Endothelial cell of umbilical vein (primary cell): Measurements from ENCODE around the gene CDH22. TPM values are rescaled to one million over a fixed set of nuclear protein-coding genes. Genes with fewer than 3 reads are reported as not detected.

Source experiments
- BruUV-seq: library from RNA; stranded (reverse); fragments of 400-500 nt; replicated peaks from 2 replicates; lab custom pipeline; 2021; lab: Mats Ljungman, UMichigan
- CTCF ChIA-PET: fragments of 300-600, 350-600 bp; sonication (Branson Sonifier 250); formaldehyde crosslinking; loops from one replicate; lab custom pipeline; 2021; ENCODE audit warnings: antibody characterized with exemption, inconsistent platforms; lab: Charles Lee
- POLR2A ChIA-PET: fragments of 300-600, 350-600 bp; sonication (Branson Sonifier 250); formaldehyde crosslinking; loops from one replicate; lab custom pipeline; 2021; ENCODE audit warnings: antibody characterized with exemption, inconsistent platforms; lab: Charles Lee
- DNase-seq: peaks from one replicate; pipeline ENCODE4 v3.0.0-alpha.2; 2011; ENCODE audit warnings: low read depth, low spot score
- FAIRE-seq: peaks from 2 replicates; lab custom pipeline; 2011; peaks lifted over from hg19 to GRCh38; lab: Jason Lieb, UNC
- H2AFZ ChIP-seq: 2 replicates; pipeline ENCODE4 v1.6.0; 2012; ENCODE audit warnings: low read depth, low read length, control low read depth, inconsistent platforms
- H3K27ac ChIP-seq: 2 replicates; pipeline ENCODE4 v1.5.1; 2011; ENCODE audit warnings: low read depth, mild to moderate bottlenecking, control low read depth, low read length, moderate library complexity; ENCODE audit not compliant: insufficient read depth
- H3K27me3 ChIP-seq, 2 experiments: 2 replicates each; pipeline versions ENCODE4 v1.6.0 to v1.6.1; 2011; ENCODE audit warnings: low read length in 2 of 2, mixed read lengths in 1 of 2; ENCODE audit not compliant: control insufficient read depth in 2 of 2, insufficient read depth in 2 of 2
- H3K36me3 ChIP-seq, 2 experiments: 2 replicates in 1 of 2; 3 replicates in 1 of 2; pipeline ENCODE4 v1.5.1; 2011; ENCODE audit warnings: low read length in 2 of 2, mild to moderate bottlenecking in 1 of 2, moderate library complexity in 1 of 2; ENCODE audit not compliant: control insufficient read depth in 2 of 2, insufficient read depth in 2 of 2; ENCODE audit errors: extremely low read depth in 1 of 2
- H3K4me1 ChIP-seq: 3 replicates; pipeline ENCODE4 v1.5.1; 2011; ENCODE audit warnings: mild to moderate bottlenecking, low read length; ENCODE audit not compliant: control insufficient read depth, insufficient read depth; ENCODE audit errors: extremely low read depth
- H3K4me2 ChIP-seq: 2 replicates; pipeline ENCODE4 v1.6.1; 2011; ENCODE audit warnings: low read length, control low read depth, mixed read lengths; ENCODE audit not compliant: insufficient read depth
- H3K4me3 ChIP-seq, 3 experiments: fragments of 200-600 bp in 1 of 3; sonication (generic), shearing (Covaris generic) in 1 of 3; replicated peaks in 1 of 3; 2 replicates each; pipeline ENCODE4 v1.5.1; 2011 to 2016; ENCODE audit warnings: control low read depth in 3 of 3, low read length in 3 of 3, mild to moderate bottlenecking in 2 of 3, inconsistent platforms in 1 of 3, low read depth in 1 of 3, moderate library complexity in 1 of 3; ENCODE audit not compliant: insufficient read depth in 1 of 3
- H3K79me2 ChIP-seq: 2 replicates; pipeline ENCODE4 v1.6.0; 2012; ENCODE audit warnings: low read length, inconsistent platforms; ENCODE audit not compliant: control insufficient read depth, insufficient read depth
- H3K9ac ChIP-seq: replicated peaks from 2 replicates; pipeline ENCODE3; 2011; ENCODE audit warnings: low read length, control low read depth; ENCODE audit not compliant: insufficient read depth; ENCODE audit errors: extremely low read depth
- H3K9me1 ChIP-seq: replicated peaks from 3 replicates; pipeline ENCODE4 v1.6.0; 2011; ENCODE audit warnings: mild to moderate bottlenecking, low read length; ENCODE audit not compliant: control insufficient read depth, insufficient read depth; ENCODE audit errors: extremely low read depth
- H3K9me3 ChIP-seq: replicated peaks from 2 replicates; pipeline ENCODE4 v1.5.1; 2012; ENCODE audit warnings: low read length, inconsistent platforms; ENCODE audit not compliant: control insufficient read depth, insufficient read depth
- H4K20me1 ChIP-seq: replicated peaks from 2 replicates; pipeline ENCODE3; 2011; ENCODE audit warnings: mild to moderate bottlenecking, low read length; ENCODE audit not compliant: control insufficient read depth, insufficient read depth; ENCODE audit errors: extremely low read depth
- EZH2 ChIP-seq: IDR thresholded peaks from 2 replicates; pipeline ENCODE4 v1.6.1; 2012; ENCODE audit warnings: borderline replicate concordance, low read depth, mild to moderate bottlenecking, moderate library complexity, low read length, inconsistent platforms; ENCODE audit not compliant: severe bottlenecking
- FOS ChIP-seq: IDR thresholded peaks from 2 replicates; pipeline ENCODE4 v1.6.1; 2011; ENCODE audit warnings: mild to moderate bottlenecking, low read length, moderate library complexity, borderline replicate concordance; ENCODE audit not compliant: insufficient read depth
- GATA2 ChIP-seq: IDR thresholded peaks from 2 replicates; pipeline ENCODE4 v1.7.0; 2011; ENCODE audit warnings: low read depth, mild to moderate bottlenecking, moderate library complexity, mixed read lengths, low read length; ENCODE audit not compliant: insufficient read length, insufficient read depth
- JUN ChIP-seq: IDR thresholded peaks from 2 replicates; pipeline ENCODE4 v1.6.1; 2011; ENCODE audit warnings: borderline replicate concordance, low read depth; ENCODE audit not compliant: insufficient read length, insufficient read depth
- MYC ChIP-seq: IDR thresholded peaks from one replicate; pipeline ENCODE4 v1.6.1; 2011; ENCODE audit warnings: mild to moderate bottlenecking, low read depth, low read length
- POLR2A ChIP-seq: IDR thresholded peaks from 2 replicates; pipeline ENCODE4 v1.6.1; 2012; ENCODE audit warnings: low read depth, mild to moderate bottlenecking, control low read depth, low read length
- POLR2AphosphoS5 ChIP-seq: IDR thresholded peaks from 2 replicates; pipeline ENCODE4 v1.6.1; 2012; ENCODE audit warnings: low read depth, mild to moderate bottlenecking, control low read depth, low read length, moderate library complexity; ENCODE audit not compliant: insufficient read depth
- dilution Hi-C: fragments of 300-500 bp; cut with MboI; formaldehyde crosslinking; loops from one replicate; pipeline ENCODE4 v1.15.0; 2019; ENCODE audit warnings: low sequenced_read_pairs; ENCODE audit not compliant: extremely low pct_ligation_motif_present
- intact Hi-C: fragments of 100-400 bp; cut with micrococcal nuclease; formaldehyde crosslinking; loops from one replicate; pipeline ENCODE4 v1.10.0; 2022
- polyA plus RNA-seq, 4 experiments: library from polyadenylated mRNA; depleted of rRNA in 3 of 4; stranded (reverse) in 3 of 4; unstranded in 1 of 4; fragments of >200 nt; gene quantifications; 2 replicates each; pipeline versions ENCODE4 v1.2.1 to v1.2.3, GENCODE V29; 2011 to 2012; ENCODE audit warnings: missing spikeins in 1 of 4
- total RNA-seq: library from RNA; stranded (reverse); gene quantifications from 2 replicates; pipeline ENCODE4 v1.2.3, GENCODE V29; 2021
- TF ChIP-seq, protein P1 (sequence below): IDR thresholded peaks from 2 replicates; pipeline ENCODE4 v1.6.1; 2011; ENCODE audit not compliant: insufficient read depth, insufficient read length
- TF ChIP-seq, protein P2 (sequence below), 2 donors: IDR thresholded peaks; 1 replicate in 1 of 2; 2 replicates in 1 of 2; pipeline ENCODE4 v1.5.1; 2011; ENCODE audit warnings: low read length in 2 of 2, mild to moderate bottlenecking in 2 of 2, moderate library complexity in 2 of 2, control low read depth in 1 of 2, inconsistent platforms in 1 of 2, low read depth in 1 of 2; ENCODE audit not compliant: insufficient read depth in 1 of 2; ENCODE audit errors: extremely low read depth in 1 of 2

The CDH22 gene
- total and polyA plus RNA-seq, 2 donors (not counting 3 experiments of a cell fraction or from before 2014, with no cell fraction given): not detected

DNA sequence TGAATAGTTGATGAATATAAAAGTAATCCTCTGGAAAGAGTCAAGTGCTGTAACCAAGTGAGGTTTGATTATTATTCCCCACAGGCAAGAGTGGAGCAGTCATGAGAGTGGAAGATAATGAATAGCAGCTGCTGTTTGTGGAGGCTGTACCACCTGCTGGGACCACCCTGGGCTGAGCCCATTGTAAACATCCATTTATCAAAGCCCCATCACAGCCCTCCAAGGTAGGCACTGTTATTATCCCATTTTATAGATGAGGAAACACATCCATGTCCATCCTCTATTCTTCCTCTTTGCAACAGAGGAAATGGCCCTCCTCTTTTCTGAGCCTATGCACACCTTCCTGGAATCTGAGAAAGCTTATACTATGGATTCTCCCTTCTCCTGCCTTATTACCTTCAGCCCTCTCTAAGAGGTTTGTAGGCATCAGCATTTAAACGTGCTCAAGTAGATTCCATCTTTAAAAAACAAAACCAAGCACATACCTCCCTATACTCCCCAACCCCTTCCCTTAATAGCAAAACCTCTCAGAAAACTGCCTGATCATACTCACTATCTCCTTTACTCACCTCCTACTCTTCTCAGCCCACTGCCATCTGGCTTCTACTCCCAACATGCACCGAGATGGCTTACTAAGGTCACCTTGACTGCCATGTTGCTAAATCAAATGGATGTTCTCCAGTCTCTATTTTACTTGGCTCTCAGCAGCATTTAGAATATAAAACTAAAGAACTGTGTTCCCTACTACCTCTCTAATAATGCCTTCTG, 37.1 kb downstream of the CDH22 start:
- H3K9me1 ChIP-seq: no peaks in the 10 kb centered on the region
- H3K27me3 ChIP-seq: no peaks in the 10 kb centered on the region
- no peaks in the 10 kb centered on the region for H4K20me1 ChIP-seq
- H3K27ac ChIP-seq: no peak overlapping the region
- no peak for DNase-seq
- dilution Hi-C loops: no loop called here
- TF ChIP-seq POLR2AphosphoS5 (no peak), GATA2 (no peak), FOS (no peak), JUN (no peak)
- TF ChIP-seq, protein P1, sequence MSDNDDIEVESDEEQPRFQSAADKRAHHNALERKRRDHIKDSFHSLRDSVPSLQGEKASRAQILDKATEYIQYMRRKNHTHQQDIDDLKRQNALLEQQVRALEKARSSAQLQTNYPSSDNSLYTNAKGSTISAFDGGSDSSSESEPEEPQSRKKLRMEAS: no peak
- no TSS peak for BruUV-seq
- H2AFZ ChIP-seq: no peak overlapping the region
- H3K9ac ChIP-seq: no peak overlapping the region
- CTCF ChIA-PET: no interaction called here
- no peak overlapping the region for H3K4me3 ChIP-seq
- no peaks in the 10 kb centered on the region for H3K79me2 ChIP-seq
- no peak for FAIRE-seq
- POLR2A ChIA-PET: no interaction called here
- intact Hi-C loops: no loop called here
- H3K9me3 ChIP-seq: no peaks in the 10 kb centered on the region
- H3K4me1 ChIP-seq: no peaks in the 10 kb centered on the region
- H3K4me2 ChIP-seq: no peak overlapping the region
- no peaks in the 10 kb centered on the region for H3K36me3 ChIP-seq

DNA sequence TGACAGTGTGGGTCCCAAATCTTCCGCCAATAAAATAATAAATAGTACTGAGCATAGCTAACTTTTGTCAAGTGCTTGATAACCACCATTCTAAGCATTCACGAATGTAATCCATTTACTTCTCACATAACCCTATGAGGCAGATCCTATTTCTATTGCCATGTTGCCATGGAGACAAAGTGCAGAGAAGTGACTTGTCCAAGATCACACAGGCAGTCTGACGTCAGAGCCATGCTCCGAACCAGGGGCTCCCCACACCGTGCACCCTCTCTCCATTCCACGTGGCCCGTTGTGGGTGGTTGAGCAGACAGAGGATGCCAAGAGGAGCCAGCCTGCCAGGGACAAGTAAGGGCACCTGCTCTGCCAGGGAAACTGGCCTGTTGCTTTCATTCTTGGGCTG, 38.9 kb downstream of the CDH22 start:
- intact Hi-C loops: no loop called here
- Histone ChIP-seq H3K9ac (no peak overlapping the region), H3K4me3 (no peak overlapping the region), H2AFZ (no peak overlapping the region), H3K9me3 (no peaks in the 10 kb centered on the region), H3K4me2 (no peak overlapping the region), H3K9me1 (no peaks in the 10 kb centered on the region), H3K36me3 (no peaks in the 10 kb centered on the region), H3K27me3 (no peaks in the 10 kb centered on the region), H4K20me1 (no peaks in the 10 kb centered on the region), H3K27ac (no peak overlapping the region), H3K4me1 (no peaks in the 10 kb centered on the region), H3K79me2 (no peaks in the 10 kb centered on the region)
- no peak for TF ChIP-seq POLR2AphosphoS5
- TF ChIP-seq, protein P2, sequence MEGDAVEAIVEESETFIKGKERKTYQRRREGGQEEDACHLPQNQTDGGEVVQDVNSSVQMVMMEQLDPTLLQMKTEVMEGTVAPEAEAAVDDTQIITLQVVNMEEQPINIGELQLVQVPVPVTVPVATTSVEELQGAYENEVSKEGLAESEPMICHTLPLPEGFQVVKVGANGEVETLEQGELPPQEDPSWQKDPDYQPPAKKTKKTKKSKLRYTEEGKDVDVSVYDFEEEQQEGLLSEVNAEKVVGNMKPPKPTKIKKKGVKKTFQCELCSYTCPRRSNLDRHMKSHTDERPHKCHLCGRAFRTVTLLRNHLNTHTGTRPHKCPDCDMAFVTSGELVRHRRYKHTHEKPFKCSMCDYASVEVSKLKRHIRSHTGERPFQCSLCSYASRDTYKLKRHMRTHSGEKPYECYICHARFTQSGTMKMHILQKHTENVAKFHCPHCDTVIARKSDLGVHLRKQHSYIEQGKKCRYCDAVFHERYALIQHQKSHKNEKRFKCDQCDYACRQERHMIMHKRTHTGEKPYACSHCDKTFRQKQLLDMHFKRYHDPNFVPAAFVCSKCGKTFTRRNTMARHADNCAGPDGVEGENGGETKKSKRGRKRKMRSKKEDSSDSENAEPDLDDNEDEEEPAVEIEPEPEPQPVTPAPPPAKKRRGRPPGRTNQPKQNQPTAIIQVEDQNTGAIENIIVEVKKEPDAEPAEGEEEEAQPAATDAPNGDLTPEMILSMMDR (IDR thresholded peaks at IDR 0.05; ENCODE audit: extremely low read depth in 1 of 2, insufficient read depth in 1 of 2, low read depth in 1 of 2, low read length in 2 of 2): no peak
- no peak for TF ChIP-seq GATA2
- TF ChIP-seq EZH2: no peak
- TF ChIP-seq JUN: no peak
- TF ChIP-seq MYC: no peak
- TF ChIP-seq POLR2A: no peak
- TF ChIP-seq, protein P1: no peak
- no peak for TF ChIP-seq FOS
- ChIA-PET CTCF (no interaction called here), POLR2A (no interaction called here)
- dilution Hi-C loops: no loop called here
- FAIRE-seq: no peak
- DNase-seq: no peak
- BruUV-seq: no TSS peak
